Measurements from ENCODE around the gene CNTROB. TPM values are rescaled to one million over a fixed set of nuclear protein-coding genes. Genes with fewer than 3 reads are reported as not detected.

CNTROB gene
- total RNA-seq, 2 experiments from 2014 or later: 55.4 to 72.3 TPM

DNA sequence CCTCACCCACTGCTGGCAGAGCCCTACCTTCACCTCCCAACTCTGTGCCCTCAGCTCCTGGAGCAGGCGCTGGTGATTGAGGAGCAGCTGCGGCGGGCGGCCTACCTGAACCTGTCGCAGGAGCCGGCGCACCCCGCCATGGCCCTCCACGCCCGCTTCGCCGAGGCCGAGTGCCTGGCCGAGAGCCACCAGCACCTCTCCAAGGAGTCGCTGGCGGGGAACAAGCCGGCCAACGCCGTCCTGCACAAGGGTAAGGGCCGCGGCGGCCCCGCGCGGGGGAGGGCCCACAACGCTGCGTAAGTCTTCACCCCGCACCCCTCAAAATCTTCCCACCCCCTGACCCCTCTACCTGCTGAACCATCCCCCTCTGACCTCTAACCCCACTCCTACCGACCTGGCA is 22.9 kb upstream of the CNTROB start:
- POLR2A ChIA-PET: no interaction called here
- intact Hi-C loops (cut with micrococcal nuclease; ENCODE audit: unreplicated experiment): no loop called here

DNA sequence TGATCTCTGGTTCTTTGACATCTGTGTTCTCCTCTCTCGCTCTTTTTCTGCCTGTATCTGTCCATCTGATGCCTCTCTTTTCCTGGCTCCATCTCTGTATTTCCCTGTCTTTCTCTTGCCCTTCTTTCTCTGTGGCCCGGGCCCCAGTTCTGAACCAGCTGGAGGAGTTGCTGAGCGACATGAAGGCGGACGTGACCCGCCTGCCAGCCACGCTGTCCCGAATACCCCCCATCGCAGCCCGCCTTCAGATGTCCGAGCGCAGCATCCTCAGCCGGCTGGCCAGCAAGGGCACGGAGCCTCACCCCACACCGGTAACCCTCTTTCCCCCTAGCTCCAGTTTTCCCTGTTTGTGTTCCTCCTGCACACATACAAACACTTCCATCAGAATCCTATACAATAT is 21.7 kb upstream of the CNTROB start:
- Histone ChIP-seq H2AFZ (ENCODE audit: low read length) (no peak overlapping the region), H3K4me1 (ENCODE audit: insufficient read depth, low read length, poor library complexity, severe bottlenecking) (peaks cover 32% of the 10 kb centered on the region), H3K4me2 (ENCODE audit: low read length) (no peak overlapping the region), H3K9me2 (ENCODE audit: insufficient read depth, low read length) (no peaks in the 10 kb centered on the region), H3K4me3 (ENCODE audit: low read depth, low read length, poor library complexity, severe bottlenecking) (no peak overlapping the region), H3K27ac (ENCODE audit: low read depth, low read length, poor library complexity, severe bottlenecking) (no peak overlapping the region), H3K79me2 (ENCODE audit: insufficient read depth, low read depth, low read length) (no peaks in the 10 kb centered on the region), H3K9me3 (ENCODE audit: low read length) (no peaks in the 10 kb centered on the region), H3K36me3 (ENCODE audit: insufficient read depth, low read length) (peaks cover 84% of the 10 kb centered on the region), H4K20me1 (ENCODE audit: insufficient read depth, low read length) (no peaks in the 10 kb centered on the region)
- TF ChIP-seq, protein P1, sequence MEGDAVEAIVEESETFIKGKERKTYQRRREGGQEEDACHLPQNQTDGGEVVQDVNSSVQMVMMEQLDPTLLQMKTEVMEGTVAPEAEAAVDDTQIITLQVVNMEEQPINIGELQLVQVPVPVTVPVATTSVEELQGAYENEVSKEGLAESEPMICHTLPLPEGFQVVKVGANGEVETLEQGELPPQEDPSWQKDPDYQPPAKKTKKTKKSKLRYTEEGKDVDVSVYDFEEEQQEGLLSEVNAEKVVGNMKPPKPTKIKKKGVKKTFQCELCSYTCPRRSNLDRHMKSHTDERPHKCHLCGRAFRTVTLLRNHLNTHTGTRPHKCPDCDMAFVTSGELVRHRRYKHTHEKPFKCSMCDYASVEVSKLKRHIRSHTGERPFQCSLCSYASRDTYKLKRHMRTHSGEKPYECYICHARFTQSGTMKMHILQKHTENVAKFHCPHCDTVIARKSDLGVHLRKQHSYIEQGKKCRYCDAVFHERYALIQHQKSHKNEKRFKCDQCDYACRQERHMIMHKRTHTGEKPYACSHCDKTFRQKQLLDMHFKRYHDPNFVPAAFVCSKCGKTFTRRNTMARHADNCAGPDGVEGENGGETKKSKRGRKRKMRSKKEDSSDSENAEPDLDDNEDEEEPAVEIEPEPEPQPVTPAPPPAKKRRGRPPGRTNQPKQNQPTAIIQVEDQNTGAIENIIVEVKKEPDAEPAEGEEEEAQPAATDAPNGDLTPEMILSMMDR (conservative IDR thresholded peaks at IDR 0.05; ENCODE audit: low read length): no peak
- TF ChIP-seq EZH2phosphoT487 (IDR thresholded peaks at IDR 0.05; ENCODE audit: borderline replicate concordance, low read depth, low read length): no peak
- CTCF ChIA-PET (ENCODE audit: unreplicated experiment): no interaction called here
- no peak for DNase-seq (ENCODE audit: low spot score)
- intact Hi-C loops (cut with micrococcal nuclease; ENCODE audit: unreplicated experiment): loop anchor here (5.0 kb wide), 1 partner anchor 147 kb away; no protein-coding TSS in a partner anchor
- no TSS peak for BruUV-seq (replicated peaks)
- POLR2A ChIA-PET: no interaction called here

More for the DNA sequence above, 22.9 kb upstream of the CNTROB start:
- no peak for DNase-seq (ENCODE audit: low spot score)
- no peaks in the 10 kb centered on the region for H4K20me1 ChIP-seq (ENCODE audit: insufficient read depth, low read length)
- no peak overlapping the region for H2AFZ ChIP-seq (ENCODE audit: low read length)
- no peaks in the 10 kb centered on the region for H3K9me2 ChIP-seq (ENCODE audit: insufficient read depth, low read length)
- TF ChIP-seq, protein P1 (conservative IDR thresholded peaks at IDR 0.05; ENCODE audit: low read length): no peak
- TF ChIP-seq EZH2phosphoT487 (IDR thresholded peaks at IDR 0.05; ENCODE audit: borderline replicate concordance, low read depth, low read length): no peak
- no peak overlapping the region for H3K4me2 ChIP-seq (ENCODE audit: low read length)
- no peaks in the 10 kb centered on the region for H3K9me3 ChIP-seq (ENCODE audit: low read length)
- no TSS peak for BruUV-seq (replicated peaks)
- CTCF ChIA-PET (ENCODE audit: unreplicated experiment): no interaction called here
- peaks cover 94% of the 10 kb centered on the region for H3K36me3 ChIP-seq (ENCODE audit: insufficient read depth, low read length)
- H3K4me1 ChIP-seq (ENCODE audit: insufficient read depth, low read length, poor library complexity, severe bottlenecking): peaks cover 20% of the 10 kb centered on the region
- H3K79me2 ChIP-seq (ENCODE audit: insufficient read depth, low read depth, low read length): no peaks in the 10 kb centered on the region
- no peak overlapping the region for H3K27ac ChIP-seq (ENCODE audit: low read depth, low read length, poor library complexity, severe bottlenecking)
- H3K4me3 ChIP-seq (ENCODE audit: low read depth, low read length, poor library complexity, severe bottlenecking): no peak overlapping the region

DNA sequence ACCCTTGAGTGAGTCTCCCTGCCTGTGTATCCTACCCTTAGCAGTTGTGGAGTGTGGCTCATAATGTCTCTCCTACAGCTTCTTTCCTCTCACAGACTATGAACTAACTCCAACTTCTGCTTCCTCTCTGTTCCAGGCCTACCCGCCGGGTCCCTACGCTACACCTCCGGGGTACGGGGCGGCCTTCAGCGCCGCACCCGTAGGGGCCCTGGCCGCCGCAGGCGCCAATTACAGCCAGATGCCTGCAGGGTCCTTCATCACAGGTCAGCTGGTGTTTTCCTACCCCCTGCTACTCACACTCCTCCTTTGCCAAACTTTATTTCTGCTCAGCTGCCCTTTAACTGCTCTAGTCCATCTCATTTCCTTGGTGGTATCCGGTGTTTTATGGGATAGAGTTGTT is 21.3 kb upstream of the CNTROB start:
- Histone ChIP-seq H3K27ac (ENCODE audit: low read depth, low read length, poor library complexity, severe bottlenecking) (no peak overlapping the region), H3K4me3 (ENCODE audit: low read depth, low read length, poor library complexity, severe bottlenecking) (no peak overlapping the region), H3K36me3 (ENCODE audit: insufficient read depth, low read length) (peaks cover 79% of the 10 kb centered on the region), H4K20me1 (ENCODE audit: insufficient read depth, low read length) (no peaks in the 10 kb centered on the region), H3K79me2 (ENCODE audit: insufficient read depth, low read depth, low read length) (no peaks in the 10 kb centered on the region), H3K9me3 (ENCODE audit: low read length) (no peaks in the 10 kb centered on the region), H3K9me2 (ENCODE audit: insufficient read depth, low read length) (no peaks in the 10 kb centered on the region), H3K4me2 (ENCODE audit: low read length) (no peak overlapping the region), H3K4me1 (ENCODE audit: insufficient read depth, low read length, poor library complexity, severe bottlenecking) (peaks cover 32% of the 10 kb centered on the region), H2AFZ (ENCODE audit: low read length) (no peak overlapping the region)
- no peak for DNase-seq (ENCODE audit: low spot score)
- CTCF ChIA-PET (ENCODE audit: unreplicated experiment): no interaction called here
- POLR2A ChIA-PET: no interaction called here
- no TSS peak for BruUV-seq (replicated peaks)
- TF ChIP-seq, protein P1 (conservative IDR thresholded peaks at IDR 0.05; ENCODE audit: low read length): no peak
- TF ChIP-seq EZH2phosphoT487 (IDR thresholded peaks at IDR 0.05; ENCODE audit: borderline replicate concordance, low read depth, low read length): no peak
- intact Hi-C loops (cut with micrococcal nuclease; ENCODE audit: unreplicated experiment): loop anchor here (5.0 kb wide), 1 partner anchor 147 kb away; no protein-coding TSS in a partner anchor
